Renal pelvis (tissue), 12 donors: ENCODE results near the gene SPDYE8. TPM values are rescaled to one million over a fixed set of nuclear protein-coding genes. Genes with fewer than 3 reads are reported as not detected.
A peak's percentile ranks its signal among the peaks of the same experiment; 100 is the strongest.
"Not testable (repeated sequence)": the region's sequence is repeated elsewhere in the genome, so short reads cannot be mapped to it uniquely, and the experiment has no call there.

Source experiments
- DNase-seq: peaks from one replicate; pipeline ENCODE4 v3.0.0-alpha.2; 2013
- long read RNA-seq, 16 experiments: transcript quantifications; one replicate each; lab custom pipeline, GENCODE V29; 2026
- polyA plus RNA-seq, 3 donors: library from polyadenylated mRNA; unstranded; fragments of 120-200 nt; gene quantifications; one replicate each; pipeline ENCODE4 v1.2.1, GENCODE V29; 2013; ENCODE audit not compliant: insufficient read length in 3 of 3

Gene SPDYE8
- 1 to 10 TPM in 1 of 3 donors, under 1 TPM in 2; 0.19 to 1.0 (median 0.64) TPM for polyA plus RNA-seq
- long read RNA-seq, donor 1: 0 reads
- long read RNA-seq, donor 2: 0 reads
- long read RNA-seq, donor 3: 0 reads
- long read RNA-seq, donor 4: 0 reads
- long read RNA-seq, donor 5: 0 reads
- long read RNA-seq, donor 6, partial matches to known transcripts: 38 of 50 reads
- long read RNA-seq, donor 6, other reads (novel, unspliced or antisense): 12 of 50 reads
- long read RNA-seq, donor 7: 0 reads
- long read RNA-seq, donor 8: 0 reads
- long read RNA-seq, donor 9: 0 reads
- long read RNA-seq, donor 10: 0 reads
- long read RNA-seq, donor 11: 0 reads
- long read RNA-seq, donor 12: 0 reads
- long read RNA-seq, donor 13, partial matches to known transcripts: 7 of 13 reads
- long read RNA-seq, donor 13, other reads (novel, unspliced or antisense): 6 of 13 reads
- long read RNA-seq, donor 14: 0 reads
- long read RNA-seq, donor 15: 0 reads
- long read RNA-seq, donor 16: 0 reads

GRCh38 chr7:73029666-73030065, at the start of gene SPDYE8:
SPDYE8 (minus strand) TSS chr7:73029766; CDS start chr7:73027966, 1,800 bp downstream.
- not testable (repeated sequence) for DNase-seq

GRCh38 chr7:73057811-73058210, 28.2 kb upstream of the SPDYE8 start, which contains the start of gene SPDYE11:
SPDYE11 (minus strand) TSS chr7:73057911; CDS start chr7:73056111, 1,800 bp downstream.
- not testable (repeated sequence) for DNase-seq

GRCh38 chr7:73006491-73006890, 23.1 kb downstream of the SPDYE8 start:
- DNase-seq: not testable (repeated sequence)

- DNase-seq: peak; percentile 92
Measured at GRCh38 chr7:73005693-73006447, 23.7 kb downstream of the SPDYE8 start.

- DNase-seq: not testable (repeated sequence)
Measured at GRCh38 chr7:73005356-73005692, 24.2 kb downstream of the SPDYE8 start.

- DNase-seq: not testable (repeated sequence)
Measured at GRCh38 chr7:72997887-72998468, 31.6 kb downstream of the SPDYE8 start.

- DNase-seq: not testable (repeated sequence)
Measured at GRCh38 chr7:72997447-72997846, 32.1 kb downstream of the SPDYE8 start.

GRCh38 chr7:72995484-72995883, 34.1 kb downstream of the SPDYE8 start:
- DNase-seq: not testable (repeated sequence)

GRCh38 chr7:72990146-72990913, 39.2 kb downstream of the SPDYE8 start:
- not testable (repeated sequence) for DNase-seq

- DNase-seq: not testable (repeated sequence)
Measured at GRCh38 chr7:72982084-72982483, 47.5 kb downstream of the SPDYE8 start.

- DNase-seq: not testable (repeated sequence)
Measured at GRCh38 chr7:72980382-72980781, 49.2 kb downstream of the SPDYE8 start.

- not testable (repeated sequence) for DNase-seq
Measured at GRCh38 chr7:72976434-72976833, 53.1 kb downstream of the SPDYE8 start.

GRCh38 chr7:72975656-72976286, 53.8 kb downstream of the SPDYE8 start:
- not testable (repeated sequence) for DNase-seq

GRCh38 chr7:72974781-72975180, 54.8 kb downstream of the SPDYE8 start:
- not testable (repeated sequence) for DNase-seq

GRCh38 chr7:72971505-72971904, 58.1 kb downstream of the SPDYE8 start:
- DNase-seq: not testable (repeated sequence)

Other genes with a start within 250 kb of the SPDYE8 start
- 1 to 10 TPM; 2.8 to 9.4 (median 3.9) TPM for gene TYW1B, start 201.6 kb downstream of the SPDYE8 start, polyA plus RNA-seq
- 10 to 100 TPM; 46.9 to 52.2 (median 47.6) TPM for gene POM121, start 104.7 kb downstream of the SPDYE8 start, polyA plus RNA-seq
- 1 to 10 TPM in 2 of 3 donors, under 1 TPM in 1; 0.94 to 3.1 (median 2.0) TPM for gene TRIM74, start 60.3 kb downstream of the SPDYE8 start, polyA plus RNA-seq
- 1 to 10 TPM in 2 of 3 donors, under 1 TPM in 1; 0.41 to 1.3 (median 1.2) TPM for gene SPDYE11, start 28.1 kb upstream of the SPDYE8 start, polyA plus RNA-seq
- 1 to 10 TPM in 2 of 3 donors, under 1 TPM in 1; 0.41 to 1.3 (median 1.1) TPM for gene SPDYE9, start 56.3 kb upstream of the SPDYE8 start, polyA plus RNA-seq